HUES6 (cell line): ENCODE data around the gene VSIR.

Experiments
- H3K27ac ChIP-seq: 2 replicates; pipeline ENCODE4 v1.7.0; 2013; ENCODE audit warnings: low read depth, mild to moderate bottlenecking, low read length, inconsistent platforms
- H3K27me3 ChIP-seq: 2 replicates; pipeline ENCODE4 v1.6.1; 2013; ENCODE audit warnings: low read length; ENCODE audit not compliant: control insufficient read depth, insufficient read depth
- H3K36me3 ChIP-seq: 2 replicates; pipeline ENCODE4 v1.6.1; 2013; ENCODE audit warnings: low read length; ENCODE audit not compliant: control insufficient read depth, insufficient read depth
- H3K4me1 ChIP-seq: 2 replicates; pipeline ENCODE4 v1.6.1; 2013; ENCODE audit warnings: low read length; ENCODE audit not compliant: control insufficient read depth, insufficient read depth
- H3K4me3 ChIP-seq: 2 replicates; pipeline ENCODE4 v1.5.1; 2013; ENCODE audit warnings: low read depth, low read length
- H3K9ac ChIP-seq: one replicate; pipeline ENCODE4 v1.6.1; 2013; ENCODE audit warnings: mild to moderate bottlenecking, low read length
- H3K9me3 ChIP-seq: 2 replicates; pipeline ENCODE4 v1.6.1; 2013; ENCODE audit warnings: low read depth, low read length; ENCODE audit not compliant: control insufficient read depth, insufficient read depth

The VSIR gene

GRCh38 chr10:71723311-71723710 lies 50.0 kb downstream of the VSIR start:
- peaks cover 15% of the 10 kb centered on the region for H3K4me1 ChIP-seq

GRCh38 chr10:71722849-71723248 lies 50.5 kb downstream of the VSIR start:
- H3K4me3 ChIP-seq, result no peak overlapping the region
- H3K27me3 ChIP-seq, result peaks cover 13% of the 10 kb centered on the region; the same call in 1 of the 2 replicates
- no peak overlapping the region for H3K27ac ChIP-seq
- peaks cover 15% of the 10 kb centered on the region for H3K4me1 ChIP-seq
- no peaks in the 10 kb centered on the region for H3K9me3 ChIP-seq
- H3K9ac ChIP-seq, result no peak overlapping the region
- no peaks in the 10 kb centered on the region for H3K36me3 ChIP-seq

More at GRCh38 chr10:71723311-71723710, 50.0 kb downstream of the VSIR start:
- Histone ChIP-seq H3K27me3 (peaks cover 13% of the 10 kb centered on the region; the same call in 1 of the 2 replicates), H3K27ac (no peak overlapping the region), H3K4me3 (no peak overlapping the region), H3K36me3 (no peaks in the 10 kb centered on the region), H3K9me3 (no peaks in the 10 kb centered on the region), H3K9ac (no peak overlapping the region)

GRCh38 chr10:71721313-71721712 lies 52.0 kb downstream of the VSIR start:
- Histone ChIP-seq H3K4me3 (no peak overlapping the region), H3K4me1 (peaks cover 13% of the 10 kb centered on the region), H3K36me3 (no peaks in the 10 kb centered on the region), H3K9ac (no peak overlapping the region), H3K27me3 (peaks cover 13% of the 10 kb centered on the region; the same call in 1 of the 2 replicates), H3K27ac (no peak overlapping the region), H3K9me3 (no peaks in the 10 kb centered on the region)

- Histone ChIP-seq H3K9ac (no peak overlapping the region), H3K9me3 (no peaks in the 10 kb centered on the region), H3K36me3 (no peaks in the 10 kb centered on the region), H3K27me3 (peaks cover 13% of the 10 kb centered on the region; the same call in 1 of the 2 replicates), H3K4me1 (peaks cover 11% of the 10 kb centered on the region), H3K4me3 (no peak overlapping the region), H3K27ac (no peak overlapping the region)
These were observed 53.0 kb downstream of the VSIR start for GRCh38 chr10:71720288-71720687.

GRCh38 chr10:71719464-71720201 lies 53.7 kb downstream of the VSIR start, which contains the start of gene C10orf105:
C10orf105 (minus strand) TSS chr10:71719778; CDS start chr10:71716337, 3,441 bp downstream.
- H3K27me3 ChIP-seq, result peaks cover 13% of the 10 kb centered on the region; the same call in 1 of the 2 replicates
- H3K27ac ChIP-seq, result no peak within 1 kb of the TSS
- no peaks in the 10 kb centered on the region for H3K9me3 ChIP-seq
- H3K9ac ChIP-seq, result no peak within 1 kb of the TSS
- H3K4me3 ChIP-seq, result no peak within 1 kb of the TSS
- H3K4me1 ChIP-seq, result peaks cover 11% of the 10 kb centered on the region
- no peaks in the 10 kb centered on the region for H3K36me3 ChIP-seq

GRCh38 chr10:71719042-71719441 lies 54.3 kb downstream of the VSIR start:
- Histone ChIP-seq H3K9me3 (no peaks in the 10 kb centered on the region), H3K4me1 (peaks cover 11% of the 10 kb centered on the region), H3K9ac (no peak overlapping the region)

GRCh38 chr10:71718165-71718698 lies 55.1 kb downstream of the VSIR start:
- Histone ChIP-seq H3K9ac (no peak overlapping the region), H3K36me3 (no peaks in the 10 kb centered on the region), H3K27ac (no peak overlapping the region), H3K9me3 (no peaks in the 10 kb centered on the region), H3K4me1 (peaks cover 18% of the 10 kb centered on the region), H3K4me3 (no peak overlapping the region), H3K27me3 (peaks cover 13% of the 10 kb centered on the region; the same call in 1 of the 2 replicates)

More at GRCh38 chr10:71719042-71719441, 54.3 kb downstream of the VSIR start:
- Histone ChIP-seq H3K27me3 (peaks cover 13% of the 10 kb centered on the region; the same call in 1 of the 2 replicates), H3K27ac (no peak overlapping the region), H3K36me3 (no peaks in the 10 kb centered on the region), H3K4me3 (no peak overlapping the region)

GRCh38 chr10:71717551-71717951 lies 55.8 kb downstream of the VSIR start:
- Histone ChIP-seq H3K27me3 (peaks cover 13% of the 10 kb centered on the region; the same call in 1 of the 2 replicates), H3K4me3 (no peak overlapping the region), H3K9me3 (no peaks in the 10 kb centered on the region), H3K4me1 (peaks cover 21% of the 10 kb centered on the region), H3K27ac (no peak overlapping the region), H3K36me3 (no peaks in the 10 kb centered on the region), H3K9ac (no peak overlapping the region)

GRCh38 chr10:71717056-71717455 lies 56.3 kb downstream of the VSIR start:
- Histone ChIP-seq H3K9me3 (no peaks in the 10 kb centered on the region), H3K27ac (no peak overlapping the region), H3K4me1 (peaks cover 21% of the 10 kb centered on the region), H3K4me3 (no peak overlapping the region), H3K27me3 (peaks cover 13% of the 10 kb centered on the region; the same call in 1 of the 2 replicates), H3K9ac (no peak overlapping the region), H3K36me3 (no peaks in the 10 kb centered on the region)

GRCh38 chr10:71716426-71716825 lies 56.9 kb downstream of the VSIR start:
- Histone ChIP-seq H3K4me3 (no peak overlapping the region), H3K9me3 (no peaks in the 10 kb centered on the region), H3K4me1 (peaks cover 21% of the 10 kb centered on the region), H3K27me3 (peaks cover 13% of the 10 kb centered on the region; the same call in 1 of the 2 replicates), H3K9ac (no peak overlapping the region), H3K27ac (no peak overlapping the region), H3K36me3 (no peaks in the 10 kb centered on the region)

GRCh38 chr10:71715860-71716259 lies 57.5 kb downstream of the VSIR start:
- Histone ChIP-seq H3K4me1 (peaks cover 21% of the 10 kb centered on the region), H3K9ac (no peak overlapping the region), H3K4me3 (no peak overlapping the region)

More at GRCh38 chr10:71715860-71716259, 57.5 kb downstream of the VSIR start:
- H3K27ac ChIP-seq, result no peak overlapping the region
- H3K27me3 ChIP-seq, result peaks cover 8% of the 10 kb centered on the region; the same call in 1 of the 2 replicates
- H3K36me3 ChIP-seq, result no peaks in the 10 kb centered on the region
- no peaks in the 10 kb centered on the region for H3K9me3 ChIP-seq
